Upper lobe of right lung (tissue), 1 donor: ENCODE results near the gene MRPS23. TPM values are rescaled to one million over a fixed set of nuclear protein-coding genes. Genes with fewer than 3 reads are reported as not detected.

Experiments used
- ATAC-seq: fragments of 200-7000 bp; cut with Tn5 transposase; one replicate; pipeline ENCODE4 v1.9.1; 2020; ENCODE audit warnings: mild to moderate bottlenecking, moderate library complexity
- DNase-seq: peaks from one replicate; pipeline ENCODE4 v3.0.0-alpha.2; 2020
- H3K27ac ChIP-seq: fragments of 200-600 bp; one replicate; pipeline ENCODE4 v1.8.0; 2022
- H3K27me3 ChIP-seq: fragments of 200-600 bp; one replicate; pipeline ENCODE4 v1.8.0; 2022; ENCODE audit warnings: mild to moderate bottlenecking
- H3K36me3 ChIP-seq: fragments of 200-600 bp; one replicate; pipeline ENCODE4 v1.8.0; 2022
- H3K4me1 ChIP-seq: fragments of 200-600 bp; one replicate; pipeline ENCODE4 v1.8.0; 2022
- H3K4me3 ChIP-seq: fragments of 200-600 bp; one replicate; pipeline ENCODE4 v1.8.0; 2022; ENCODE audit warnings: mild to moderate bottlenecking
- H3K9me3 ChIP-seq: fragments of 200-600 bp; one replicate; pipeline ENCODE4 v1.8.0; 2022
- CTCF ChIP-seq: fragments of 200-600 bp; IDR thresholded peaks from one replicate; pipeline ENCODE4 v1.8.0; 2022; ENCODE audit warnings: antibody characterized with exemption
- intact Hi-C: fragments of 100-400 bp; cut with DNase I; formaldehyde crosslinking; loops from one replicate; pipeline ENCODE4 v1.11.0; 2022
- total RNA-seq: library from RNA; stranded (reverse); fragmentation: NEBNext Ultra II Directional; extraction: Animal tissue kit (Norgen Biotek cat#: 25700); gene quantifications from one replicate; pipeline ENCODE4 v1.2.1, GENCODE V29; 2021
- donor health status: DM: no; HTN: yes; CAD: no; lungs with severe emphysema.

MRPS23 gene
- total RNA-seq, 1 donor from 2014 or later, result 36.0 TPM

- DNase-seq, result no peak
- Histone ChIP-seq H3K27me3 (no peaks in the 10 kb centered on the region), H3K36me3 (peaks cover 9% of the 10 kb centered on the region), H3K27ac (no peak overlapping the region), H3K9me3 (no peaks in the 10 kb centered on the region), H3K4me3 (no peak overlapping the region), H3K4me1 (peaks cover 40% of the 10 kb centered on the region)
- intact Hi-C loops, result no loop called here
- ATAC-seq, result no peak
- no peak for TF ChIP-seq CTCF
Observed at GRCh38 chr17:57888311-57889216, 38.7 kb upstream of the MRPS23 start.

- Histone ChIP-seq H3K4me1 (peaks cover 30% of the 10 kb centered on the region), H3K27ac (no peak overlapping the region), H3K27me3 (no peaks in the 10 kb centered on the region), H3K9me3 (no peaks in the 10 kb centered on the region), H3K36me3 (peaks cover 9% of the 10 kb centered on the region), H3K4me3 (no peak overlapping the region)
- ATAC-seq (no peak), DNase-seq (no peak)
- intact Hi-C loops, result no loop called here
- no peak for TF ChIP-seq CTCF
Observed at GRCh38 chr17:57887161-57887560, 37.3 kb upstream of the MRPS23 start.

- no peak for ATAC-seq
- no peaks in the 10 kb centered on the region for H3K27me3 ChIP-seq
- DNase-seq, result no peak
- intact Hi-C loops, result no loop called here
- no peak for TF ChIP-seq CTCF
- no peak overlapping the region for H3K27ac ChIP-seq
- peaks cover 23% of the 10 kb centered on the region for H3K4me1 ChIP-seq
- H3K36me3 ChIP-seq, result peaks cover 9% of the 10 kb centered on the region
- no peak overlapping the region for H3K4me3 ChIP-seq
- no peaks in the 10 kb centered on the region for H3K9me3 ChIP-seq
Observed at GRCh38 chr17:57886020-57886419, 36.2 kb upstream of the MRPS23 start.

GRCh38 chr17:57885148-57885915, 35.5 kb upstream of the MRPS23 start:
- DNase-seq (no peak), ATAC-seq (no peak)
- no peak for TF ChIP-seq CTCF
- peaks cover 16% of the 10 kb centered on the region for H3K4me1 ChIP-seq
- intact Hi-C loops, result no loop called here
- H3K36me3 ChIP-seq, result peaks cover 9% of the 10 kb centered on the region
- H3K9me3 ChIP-seq, result no peaks in the 10 kb centered on the region
- no peaks in the 10 kb centered on the region for H3K27me3 ChIP-seq
- no peak overlapping the region for H3K27ac ChIP-seq
- H3K4me3 ChIP-seq, result no peak overlapping the region

GRCh38 chr17:57881783-57882351, 32.0 kb upstream of the MRPS23 start:
- peak overlapping the region; percentile 58 for H3K27ac ChIP-seq
- H3K36me3 ChIP-seq, result peaks cover 24% of the 10 kb centered on the region
- no peak for ATAC-seq
- peaks cover 10% of the 10 kb centered on the region for H3K4me1 ChIP-seq
- H3K9me3 ChIP-seq, result no peaks in the 10 kb centered on the region
- intact Hi-C loops, result no loop called here
- TF ChIP-seq CTCF, result no peak
- no peak overlapping the region for H3K4me3 ChIP-seq
- H3K27me3 ChIP-seq, result no peaks in the 10 kb centered on the region
- DNase-seq, result no peak
